ENCODE data around the gene DENND4C. TPM values are rescaled to one million over a fixed set of nuclear protein-coding genes. Genes with fewer than 3 reads are reported as not detected.

DENND4C gene
- polyA plus RNA-seq, 1 of the 3 experiments (the other 2 are of a cell fraction), result 7.5 TPM

DNA sequence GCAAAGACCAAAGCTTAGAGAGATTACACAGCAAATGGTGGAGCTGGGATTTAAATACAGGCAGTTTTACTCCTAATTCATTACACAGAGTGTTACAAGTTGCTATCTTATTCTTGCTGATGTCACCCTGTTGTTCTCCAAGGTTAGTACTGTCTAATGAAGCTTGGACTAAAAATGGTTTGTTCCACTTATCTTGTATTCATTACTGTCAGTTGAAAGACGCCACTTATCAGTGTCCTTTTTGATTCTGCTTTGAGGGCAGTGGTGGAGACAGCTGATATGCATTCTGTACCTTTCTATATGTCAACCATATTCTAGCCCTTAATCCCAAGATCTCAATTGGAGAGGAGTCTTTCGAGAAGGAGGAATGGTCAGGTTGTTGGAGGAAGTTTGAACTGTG lies 14.0 kb upstream of the DENND4C start:
- Histone ChIP-seq H3K36me3 (replicated peaks in 1 of 2; ENCODE audit: control insufficient read depth in 1 of 2, insufficient read depth in 2 of 2, low read length in 1 of 2) (no peaks in the 10 kb centered on the region), H3K27me3 (ENCODE audit: insufficient read depth) (no peaks in the 10 kb centered on the region), H3K79me2 (ENCODE audit: insufficient read depth) (no peaks in the 10 kb centered on the region), H3K9me3 (no peaks in the 10 kb centered on the region), H3K4me1 (ENCODE audit: control insufficient read depth in 1 of 2, insufficient read depth in 2 of 2, low read depth in 1 of 2, low read length in 1 of 2) (no peaks in the 10 kb centered on the region), H3K27ac (ENCODE audit: low read depth in 2 of 2, low read length in 1 of 2) (no peak overlapping the region), H2AFZ (ENCODE audit: low read depth) (no peak overlapping the region), H3K4me2 (no peak overlapping the region), H4K20me1 (ENCODE audit: insufficient read depth) (no peaks in the 10 kb centered on the region), H3K4me3 (ENCODE audit: low read depth in 2 of 2, low read length in 1 of 2) (no peak overlapping the region), H3F3A (replicated peaks; ENCODE audit: insufficient read depth) (no peaks in the 10 kb centered on the region), H3K9me2 (no peaks in the 10 kb centered on the region), H3K9ac (no peak overlapping the region)
- ChIA-PET POLR2A (no interaction called here), CTCF (interaction anchor here (1.2 kb wide), 1 partner anchor 43 kb away, joined by 3 read pairs; no protein-coding TSS in a partner anchor)
- TF ChIP-seq TEAD4 (IDR thresholded peaks at IDR 0.05; ENCODE audit: borderline replicate concordance, insufficient read depth) (no peak), RAD21 (IDR thresholded peaks at IDR 0.05; ENCODE audit: low read length) (no peak)
- TF ChIP-seq, protein P1, sequence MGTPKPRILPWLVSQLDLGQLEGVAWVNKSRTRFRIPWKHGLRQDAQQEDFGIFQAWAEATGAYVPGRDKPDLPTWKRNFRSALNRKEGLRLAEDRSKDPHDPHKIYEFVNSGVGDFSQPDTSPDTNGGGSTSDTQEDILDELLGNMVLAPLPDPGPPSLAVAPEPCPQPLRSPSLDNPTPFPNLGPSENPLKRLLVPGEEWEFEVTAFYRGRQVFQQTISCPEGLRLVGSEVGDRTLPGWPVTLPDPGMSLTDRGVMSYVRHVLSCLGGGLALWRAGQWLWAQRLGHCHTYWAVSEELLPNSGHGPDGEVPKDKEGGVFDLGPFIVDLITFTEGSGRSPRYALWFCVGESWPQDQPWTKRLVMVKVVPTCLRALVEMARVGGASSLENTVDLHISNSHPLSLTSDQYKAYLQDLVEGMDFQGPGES (IDR thresholded peaks at IDR 0.05; ENCODE audit: low read depth, low read length), result no peak
- TF ChIP-seq, protein P2, sequence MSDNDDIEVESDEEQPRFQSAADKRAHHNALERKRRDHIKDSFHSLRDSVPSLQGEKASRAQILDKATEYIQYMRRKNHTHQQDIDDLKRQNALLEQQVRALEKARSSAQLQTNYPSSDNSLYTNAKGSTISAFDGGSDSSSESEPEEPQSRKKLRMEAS (IDR thresholded peaks at IDR 0.05; ENCODE audit: low read depth), result no peak
- no peak for DNase-seq
- 74% methylated on average over 2 of the region's 2 CpGs for WGBS (ENCODE audit: low lambda C conversion rate)

DNA sequence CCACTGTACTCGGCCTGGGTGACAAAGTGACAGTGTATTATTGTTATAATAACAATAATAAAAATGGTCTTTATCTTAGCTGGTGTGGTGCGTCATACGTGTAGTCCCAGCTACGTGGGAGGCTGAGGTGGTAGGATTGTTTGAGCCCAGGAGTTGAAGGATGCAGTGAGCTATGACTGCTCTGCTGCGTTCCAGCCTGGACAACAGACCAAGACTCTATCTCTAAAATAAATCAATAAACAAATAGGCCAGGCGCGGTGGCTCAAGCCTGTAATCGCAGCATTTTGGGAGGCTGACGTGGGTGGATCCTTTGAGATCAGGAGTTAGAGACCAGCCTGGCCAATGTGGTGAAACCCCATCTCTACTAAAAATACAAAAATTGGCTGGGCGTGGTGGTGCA lies 9.2 kb upstream of the DENND4C start:
- no peak overlapping the region for H3K4me2 ChIP-seq
- no peak overlapping the region for H3K9ac ChIP-seq
- H2AFZ ChIP-seq (ENCODE audit: low read depth), result no peak overlapping the region
- no peaks in the 10 kb centered on the region for H3K9me3 ChIP-seq
- ChIA-PET POLR2A (no interaction called here), CTCF (interaction anchor here (0.7 kb wide), 1 partner anchor 92 kb away, joined by 3 read pairs; no protein-coding TSS in a partner anchor)
- H3K36me3 ChIP-seq (replicated peaks in 1 of 2; ENCODE audit: control insufficient read depth in 1 of 2, insufficient read depth in 2 of 2, low read length in 1 of 2), result no peaks in the 10 kb centered on the region
- TF ChIP-seq RXRA (IDR thresholded peaks at IDR 0.05; ENCODE audit: borderline replicate concordance, low read depth) (no peak), RAD21 (IDR thresholded peaks at IDR 0.05; ENCODE audit: low read length) (no peak), TCF12 (IDR thresholded peaks at IDR 0.05) (no peak), FOXJ3 (CRISPR knock-in tag; IDR thresholded peaks at IDR 0.05) (no peak), TAF1 (IDR thresholded peaks at IDR 0.05; ENCODE audit: borderline replicate concordance, low read depth, low read length) (no peak), CHD2 (IDR thresholded peaks at IDR 0.05; ENCODE audit: low read length, partially characterized antibody) (no peak), MEF2A (IDR thresholded peaks at IDR 0.05; ENCODE audit: borderline replicate concordance, low read depth) (no peak), YY1 (IDR thresholded peaks at IDR 0.05; ENCODE audit: low read depth) (no peak), NRF1 (IDR thresholded peaks at IDR 0.05; ENCODE audit: low read depth, low read length) (no peak), EZH2phosphoT487 (IDR thresholded peaks at IDR 0.05; ENCODE audit: borderline replicate concordance, low read depth) (no peak)
- TF ChIP-seq, protein P3, sequence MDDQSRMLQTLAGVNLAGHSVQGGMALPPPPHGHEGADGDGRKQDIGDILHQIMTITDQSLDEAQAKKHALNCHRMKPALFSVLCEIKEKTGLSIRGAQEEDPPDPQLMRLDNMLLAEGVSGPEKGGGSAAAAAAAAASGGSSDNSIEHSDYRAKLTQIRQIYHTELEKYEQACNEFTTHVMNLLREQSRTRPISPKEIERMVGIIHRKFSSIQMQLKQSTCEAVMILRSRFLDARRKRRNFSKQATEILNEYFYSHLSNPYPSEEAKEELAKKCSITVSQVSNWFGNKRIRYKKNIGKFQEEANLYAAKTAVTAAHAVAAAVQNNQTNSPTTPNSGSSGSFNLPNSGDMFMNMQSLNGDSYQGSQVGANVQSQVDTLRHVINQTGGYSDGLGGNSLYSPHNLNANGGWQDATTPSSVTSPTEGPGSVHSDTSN (IDR thresholded peaks at IDR 0.05), result no peak
- no peak for DNase-seq
- H3K27ac ChIP-seq (ENCODE audit: low read depth in 2 of 2, low read length in 1 of 2), result no peak overlapping the region
- no peaks in the 10 kb centered on the region for H3K9me2 ChIP-seq
- no peaks in the 10 kb centered on the region for H3K4me1 ChIP-seq (ENCODE audit: control insufficient read depth in 1 of 2, insufficient read depth in 2 of 2, low read depth in 1 of 2, low read length in 1 of 2)
- H3K79me2 ChIP-seq (ENCODE audit: insufficient read depth), result no peaks in the 10 kb centered on the region
- H3K4me3 ChIP-seq (ENCODE audit: low read depth in 2 of 2, low read length in 1 of 2), result no peak overlapping the region
- 83% methylated on average over 10 of the region's 10 CpGs for WGBS (ENCODE audit: low lambda C conversion rate)
- no peaks in the 10 kb centered on the region for H4K20me1 ChIP-seq (ENCODE audit: insufficient read depth)
- no peaks in the 10 kb centered on the region for H3K27me3 ChIP-seq (ENCODE audit: insufficient read depth)
- no peaks in the 10 kb centered on the region for H3F3A ChIP-seq (replicated peaks; ENCODE audit: insufficient read depth)

Data from SK-N-SH (cell line).